IMR-90 (cell line): ENCODE measurements around the gene PAPLN. TPM values are rescaled to one million over a fixed set of nuclear protein-coding genes. Genes with fewer than 3 reads are reported as not detected.

Source experiments
- ATAC-seq: fragments of 200-7000 bp; cut with Tn5 transposase; 2 replicates; pipeline ENCODE4 v1.9.1; 2020; ENCODE audit warnings: low read depth, mild to moderate bottlenecking, moderate library complexity
- BruUV-seq: library from RNA; stranded (reverse); fragments of 400-500 nt; replicated peaks from 2 replicates; lab custom pipeline; 2021; lab: Mats Ljungman, UMichigan
- CTCF ChIA-PET: fragments of 300-600 bp; formaldehyde crosslinking; extraction: SDS; loops from one replicate; lab custom pipeline; 2021; ENCODE audit warnings: antibody characterized with exemption; lab: Yijun Ruan, JAX
- POLR2A ChIA-PET: fragments of 300-600 bp; sonication (Branson Sonifier 250); formaldehyde crosslinking; loops from one replicate; lab custom pipeline; 2022; ENCODE audit warnings: antibody characterized with exemption; ENCODE audit not compliant: unreplicated experiment; lab: Charles Lee
- DNase-seq: peaks from one replicate; pipeline ENCODE4 v3.0.0; 2013
- H2AFZ ChIP-seq: replicated peaks from 2 replicates; pipeline ENCODE3; 2013; ENCODE audit warnings: low read length, mild to moderate bottlenecking; ENCODE audit not compliant: poor library complexity
- H2AK5ac ChIP-seq: 2 replicates; pipeline ENCODE4 v1.6.1; 2013; ENCODE audit warnings: low read depth, low read length, inconsistent platforms
- H2AK9ac ChIP-seq: replicated peaks from 2 replicates; pipeline ENCODE3; 2013; ENCODE audit warnings: mild to moderate bottlenecking, low read depth, low read length, moderate library complexity; ENCODE audit not compliant: poor library complexity
- H2BK120ac ChIP-seq: 2 replicates; pipeline ENCODE4 v1.6.1; 2013; ENCODE audit warnings: low read depth, low read length, inconsistent platforms
- H2BK15ac ChIP-seq: 3 replicates; pipeline ENCODE4 v1.6.1; 2013; ENCODE audit warnings: low read depth, low read length, inconsistent platforms
- H2BK20ac ChIP-seq: 2 replicates; pipeline ENCODE4 v1.6.1; 2013; ENCODE audit warnings: low read depth, mild to moderate bottlenecking, inconsistent platforms, low read length, moderate library complexity
- H2BK5ac ChIP-seq: 2 replicates; pipeline ENCODE4 v1.6.1; 2013; ENCODE audit warnings: mild to moderate bottlenecking, low read depth, low read length, inconsistent platforms; ENCODE audit not compliant: poor library complexity, severe bottlenecking
- H3K14ac ChIP-seq: replicated peaks from 2 replicates; pipeline ENCODE4 v1.6.1; 2013; ENCODE audit warnings: low read depth, low read length, inconsistent platforms
- H3K18ac ChIP-seq: 2 replicates; pipeline ENCODE4 v1.6.1; 2013; ENCODE audit warnings: low read depth, low read length, control low read depth
- H3K23ac ChIP-seq: 2 replicates; pipeline ENCODE4 v1.6.1; 2013; ENCODE audit warnings: low read depth, low read length, inconsistent platforms
- H3K27ac ChIP-seq: 2 replicates; pipeline ENCODE4 v1.5.1; 2013; ENCODE audit warnings: mild to moderate bottlenecking, control low read depth, low read length; ENCODE audit not compliant: insufficient read depth
- H3K27me3 ChIP-seq: 2 replicates; pipeline ENCODE4 v1.6.1; 2013; ENCODE audit warnings: low read length; ENCODE audit not compliant: control insufficient read depth, insufficient read depth
- H3K36me3 ChIP-seq: 2 replicates; pipeline ENCODE4 v1.6.1; 2013; ENCODE audit warnings: low read length, mixed read lengths; ENCODE audit not compliant: control insufficient read depth, insufficient read depth
- H3K4ac ChIP-seq: 2 replicates; pipeline ENCODE4 v1.6.1; 2013; ENCODE audit warnings: low read depth, low read length, inconsistent platforms
- H3K4me1 ChIP-seq: 2 replicates; pipeline ENCODE4 v1.6.1; 2013; ENCODE audit warnings: low read length, mixed read lengths; ENCODE audit not compliant: control insufficient read depth, insufficient read depth
- H3K4me2 ChIP-seq: 2 replicates; pipeline ENCODE4 v1.6.1; 2013; ENCODE audit warnings: low read depth, mild to moderate bottlenecking, control low read depth, low read length, moderate library complexity
- H3K4me3 ChIP-seq: 2 replicates; pipeline ENCODE4 v1.5.1; 2013; ENCODE audit warnings: low read depth, mild to moderate bottlenecking, control low read depth, low read length, moderate library complexity; ENCODE audit not compliant: insufficient read depth
- H3K56ac ChIP-seq: 2 replicates; pipeline ENCODE4 v1.6.1; 2013; ENCODE audit warnings: low read length, inconsistent platforms; ENCODE audit not compliant: insufficient read depth; ENCODE audit errors: extremely low read depth
- H3K79me1 ChIP-seq, 2 experiments: 2 replicates each; pipeline ENCODE4 v1.6.1; 2013; ENCODE audit warnings: low read length in 2 of 2, inconsistent platforms in 1 of 2, low read depth in 1 of 2
- H3K9ac ChIP-seq: 2 replicates; pipeline ENCODE4 v1.6.1; 2013; ENCODE audit warnings: low read depth, low read length, control low read depth
- H3K9me1 ChIP-seq: 2 replicates; pipeline ENCODE4 v1.6.1; 2013; ENCODE audit warnings: low read length, inconsistent platforms; ENCODE audit not compliant: insufficient read depth
- H3K9me3 ChIP-seq: 2 replicates; pipeline ENCODE4 v1.6.1; 2013; ENCODE audit warnings: low read length; ENCODE audit not compliant: control insufficient read depth, insufficient read depth
- H4K20me1 ChIP-seq: 2 replicates; pipeline ENCODE4 v1.6.1; 2013; ENCODE audit warnings: low read length, inconsistent platforms; ENCODE audit not compliant: insufficient read depth
- H4K5ac ChIP-seq: 2 replicates; pipeline ENCODE4 v1.6.1; 2013; ENCODE audit warnings: mild to moderate bottlenecking, low read depth, low read length, control low read depth
- H4K8ac ChIP-seq, 2 experiments: 2 replicates each; pipeline ENCODE4 v1.6.1; 2013; ENCODE audit warnings: low read depth in 2 of 2, low read length in 2 of 2, control low read depth in 1 of 2, inconsistent platforms in 1 of 2
- H4K91ac ChIP-seq: 2 replicates; pipeline ENCODE4 v1.6.1; 2013; ENCODE audit warnings: low read depth, low read length, inconsistent platforms; ENCODE audit not compliant: insufficient read depth
- BHLHE40 ChIP-seq: fragments of 150-350 bp; IDR thresholded peaks from 2 replicates; pipeline ENCODE4 v1.6.1; 2016; ENCODE audit warnings: mild to moderate bottlenecking, low read depth, low read length
- CEBPB ChIP-seq: IDR thresholded peaks from 2 replicates; pipeline ENCODE4 v1.6.1; 2012; ENCODE audit warnings: low read depth, low read length, improper control_type of control experiment
- CHD1 ChIP-seq: IDR thresholded peaks from 2 replicates; pipeline ENCODE4 v1.6.1; 2012; ENCODE audit warnings: low read depth, low read length, improper control_type of control experiment
- CTCF ChIP-seq: conservative IDR thresholded peaks from 2 replicates; pipeline ENCODE4 v1.5.1; 2012; ENCODE audit warnings: mild to moderate bottlenecking, low read depth, low read length, improper control_type of control experiment
- ELK1 ChIP-seq: fragments of 150-350 bp; IDR thresholded peaks from 2 replicates; pipeline ENCODE4 v1.6.1; 2016; ENCODE audit warnings: low read depth, mild to moderate bottlenecking, low read length, moderate library complexity, borderline replicate concordance
- FOS ChIP-seq: fragments of 150-350 bp; IDR thresholded peaks from 2 replicates; pipeline ENCODE4 v1.6.1; 2016; ENCODE audit warnings: low read depth, low read length
- MAFK ChIP-seq: IDR thresholded peaks from 2 replicates; pipeline ENCODE4 v1.6.1; 2012; ENCODE audit warnings: low read depth, low read length, improper control_type of control experiment
- MAZ ChIP-seq: IDR thresholded peaks from 2 replicates; pipeline ENCODE4 v1.6.1; 2012; ENCODE audit warnings: low read depth, mild to moderate bottlenecking, low read length, improper control_type of control experiment, moderate library complexity, borderline replicate concordance
- MXI1 ChIP-seq: IDR thresholded peaks from 2 replicates; pipeline ENCODE4 v1.6.1; 2012; ENCODE audit warnings: low read depth, mild to moderate bottlenecking, low read length, moderate library complexity, borderline replicate concordance
- NFE2L2 ChIP-seq: fragments of 150-350 bp; IDR thresholded peaks from 2 replicates; pipeline ENCODE4 v1.6.1; 2016; ENCODE audit warnings: low read depth, mild to moderate bottlenecking, low read length
- POLR2A ChIP-seq: IDR thresholded peaks from 2 replicates; pipeline ENCODE4 v1.6.1; 2012; ENCODE audit warnings: mild to moderate bottlenecking, low read depth, low read length
- RAD21 ChIP-seq: IDR thresholded peaks from 2 replicates; pipeline ENCODE4 v1.6.1; 2012; ENCODE audit warnings: low read length, improper control_type of control experiment
- RCOR1 ChIP-seq: IDR thresholded peaks from 2 replicates; pipeline ENCODE4 v1.6.1; 2012; ENCODE audit warnings: mild to moderate bottlenecking, low read length, improper control_type of control experiment; ENCODE audit not compliant: insufficient replicate concordance
- RFX5 ChIP-seq: IDR thresholded peaks from 2 replicates; pipeline ENCODE4 v1.8.0; 2012; ENCODE audit warnings: low read depth, mild to moderate bottlenecking, low read length, moderate library complexity
- SMC3 ChIP-seq: fragments of 150-350 bp; IDR thresholded peaks from 2 replicates; pipeline ENCODE4 v1.6.1; 2016; ENCODE audit warnings: low read depth, mild to moderate bottlenecking, antibody characterized with exemption, low read length, moderate library complexity
- USF2 ChIP-seq: fragments of 150-350 bp; IDR thresholded peaks from 2 replicates; pipeline ENCODE4 v1.6.1; 2017; ENCODE audit warnings: mild to moderate bottlenecking, antibody characterized with exemption, low read length, low read depth
- WGBS, 2 experiments: methylation state at CpG; one replicate each; pipeline versions ENCODE4 v1.1.5 to v1.1.7; 2013; ENCODE audit warnings: missing lambda C conversion rate in 2 of 2; ENCODE audit not compliant: insufficient read length in 1 of 2; ENCODE audit errors: extremely low coverage in 2 of 2; 5-methylcytosine and 5-hydroxymethylcytosine counted together
- dilution Hi-C: fragments of 300-500 bp; cut with HindIII; formaldehyde crosslinking; loops from one replicate; pipeline ENCODE4 v1.14.3; 2018; ENCODE audit warnings: low sequenced_read_pairs; ENCODE audit not compliant: unreplicated experiment
- in situ Hi-C: fragments of 300-500 bp; cut with MboI; formaldehyde crosslinking; loops from 3 replicates; pipeline ENCODE4 v1.14.3; 2019; ENCODE audit warnings: low sequenced_read_pairs, inconsistent platforms, mixed read lengths
- intact Hi-C: fragments of 100-400 bp; cut with micrococcal nuclease; formaldehyde crosslinking; loops from 2 replicates; pipeline ENCODE4 v1.10.0; 2022
- polyA plus RNA-seq, 3 experiments: library from polyadenylated mRNA; depleted of rRNA; stranded (reverse); fragments of >200 nt; gene quantifications; 2 replicates each; pipeline ENCODE4 v1.2.3, GENCODE V29; 2012; ENCODE audit warnings: low replicate concordance in 1 of 3
- total RNA-seq: library from RNA; depleted of rRNA; stranded (reverse); fragments of >200 nt; gene quantifications from 2 replicates; pipeline ENCODE4 v1.2.3, GENCODE V29; 2012

The PAPLN gene
- total and polyA plus RNA-seq, 2 of the 4 experiments (the other 2 are of a cell fraction), result 0.36 to 1.2 TPM

- no peak overlapping the region for H3K27ac ChIP-seq
- H2BK5ac ChIP-seq, result no peak overlapping the region
These were observed 29.7 kb upstream of the PAPLN start for GRCh38 chr14:73207615-73208014.

More at GRCh38 chr14:73207615-73208014, 29.7 kb upstream of the PAPLN start:
- intact Hi-C loops, result no loop called here
- Histone ChIP-seq H3K27me3 (no peaks in the 10 kb centered on the region), H2AFZ (no peak overlapping the region), H2AK9ac (no peak overlapping the region), H2BK20ac (no peak overlapping the region), H3K4me3 (no peak overlapping the region), H3K9ac (no peak overlapping the region), H4K5ac (no peak overlapping the region), H2BK120ac (no peak overlapping the region), H3K4me1 (peaks cover 4% of the 10 kb centered on the region), H3K14ac (no peak overlapping the region), H3K79me1 (peaks cover 0 to 6% of the 10 kb centered on the region in 2 experiments; a peak in 2 of 4 replicates), H2BK15ac (no peak overlapping the region), H3K56ac (no peak overlapping the region), H2AK5ac (no peak overlapping the region), H3K4me2 (no peak overlapping the region), H3K23ac (no peak overlapping the region), H3K4ac (no peak overlapping the region), H3K18ac (no peak overlapping the region), H3K9me3 (peaks cover 2% of the 10 kb centered on the region; the same call in 1 of the 2 replicates), H3K36me3 (peaks cover 32% of the 10 kb centered on the region), H3K9me1 (no peaks in the 10 kb centered on the region; the same call in 1 of the 2 replicates), H4K8ac (no peak overlapping the region), H4K91ac (no peak overlapping the region), H4K20me1 (no peaks in the 10 kb centered on the region; the same call in 1 of the 2 replicates)
- DNase-seq, result no peak
- dilution Hi-C loops, result no loop called here
- no TSS peak for BruUV-seq
- ChIA-PET POLR2A (no interaction called here), CTCF (no interaction called here)
- in situ Hi-C loops, result no loop called here
- 63% methylated on average over 1 of the region's 2 CpGs; no CpG with 5 or more reads in 1 of the 2 experiments for WGBS, 2 experiments
- ATAC-seq, result no peak
- no peak for TF ChIP-seq ELK1
- TF ChIP-seq RCOR1, result no peak
- no peak for TF ChIP-seq MXI1
- TF ChIP-seq MAZ, result no peak
- no peak for TF ChIP-seq USF2
- no peak for TF ChIP-seq CEBPB
- no peak for TF ChIP-seq SMC3
- TF ChIP-seq POLR2A, result no peak
- no peak for TF ChIP-seq CTCF
- no peak for TF ChIP-seq FOS
- no peak for TF ChIP-seq RAD21
- TF ChIP-seq CHD1, result no peak
- no peak for TF ChIP-seq RFX5
- no peak for TF ChIP-seq BHLHE40
- TF ChIP-seq NFE2L2, result no peak
- no peak for TF ChIP-seq MAFK
